Measurements from ENCODE around the gene LRRC32.

DNA sequence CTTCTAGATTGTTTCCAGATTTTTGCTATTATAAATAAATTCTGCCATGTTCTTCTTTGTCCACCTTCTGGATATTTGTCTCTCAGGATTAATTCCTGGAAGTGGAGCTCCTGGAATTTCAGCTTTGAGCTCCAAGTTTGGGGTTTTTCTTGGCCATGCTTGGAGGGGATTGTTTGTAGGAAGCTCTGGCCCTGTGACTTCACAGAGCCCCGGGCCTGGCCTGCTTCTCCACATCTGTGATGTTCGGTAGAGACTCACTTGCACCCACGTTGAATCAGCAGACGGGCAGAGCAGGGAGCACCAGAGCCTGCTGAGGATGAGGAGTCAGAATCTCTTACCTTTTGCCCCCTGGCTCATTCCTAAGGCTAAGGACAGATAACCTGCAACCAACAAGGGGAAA, 35.7 kb downstream of the LRRC32 start:
- TF ChIP-seq, protein P1, sequence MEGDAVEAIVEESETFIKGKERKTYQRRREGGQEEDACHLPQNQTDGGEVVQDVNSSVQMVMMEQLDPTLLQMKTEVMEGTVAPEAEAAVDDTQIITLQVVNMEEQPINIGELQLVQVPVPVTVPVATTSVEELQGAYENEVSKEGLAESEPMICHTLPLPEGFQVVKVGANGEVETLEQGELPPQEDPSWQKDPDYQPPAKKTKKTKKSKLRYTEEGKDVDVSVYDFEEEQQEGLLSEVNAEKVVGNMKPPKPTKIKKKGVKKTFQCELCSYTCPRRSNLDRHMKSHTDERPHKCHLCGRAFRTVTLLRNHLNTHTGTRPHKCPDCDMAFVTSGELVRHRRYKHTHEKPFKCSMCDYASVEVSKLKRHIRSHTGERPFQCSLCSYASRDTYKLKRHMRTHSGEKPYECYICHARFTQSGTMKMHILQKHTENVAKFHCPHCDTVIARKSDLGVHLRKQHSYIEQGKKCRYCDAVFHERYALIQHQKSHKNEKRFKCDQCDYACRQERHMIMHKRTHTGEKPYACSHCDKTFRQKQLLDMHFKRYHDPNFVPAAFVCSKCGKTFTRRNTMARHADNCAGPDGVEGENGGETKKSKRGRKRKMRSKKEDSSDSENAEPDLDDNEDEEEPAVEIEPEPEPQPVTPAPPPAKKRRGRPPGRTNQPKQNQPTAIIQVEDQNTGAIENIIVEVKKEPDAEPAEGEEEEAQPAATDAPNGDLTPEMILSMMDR (conservative IDR thresholded peaks at IDR 0.05; ENCODE audit: low read depth in 2 of 2): no peak
- no peak for TF ChIP-seq EZH2phosphoT487 (IDR thresholded peaks at IDR 0.05; ENCODE audit: unreplicated experiment)
- TF ChIP-seq NANOG (IDR thresholded peaks at IDR 0.05; ENCODE audit: borderline replicate concordance): no peak
- no peak for TF ChIP-seq JUNB (IDR thresholded peaks at IDR 0.05; ENCODE audit: unreplicated experiment)
- TF ChIP-seq POLR2AphosphoS5 (IDR thresholded peaks at IDR 0.05; ENCODE audit: low read depth): no peak
- TF ChIP-seq, protein P2, sequence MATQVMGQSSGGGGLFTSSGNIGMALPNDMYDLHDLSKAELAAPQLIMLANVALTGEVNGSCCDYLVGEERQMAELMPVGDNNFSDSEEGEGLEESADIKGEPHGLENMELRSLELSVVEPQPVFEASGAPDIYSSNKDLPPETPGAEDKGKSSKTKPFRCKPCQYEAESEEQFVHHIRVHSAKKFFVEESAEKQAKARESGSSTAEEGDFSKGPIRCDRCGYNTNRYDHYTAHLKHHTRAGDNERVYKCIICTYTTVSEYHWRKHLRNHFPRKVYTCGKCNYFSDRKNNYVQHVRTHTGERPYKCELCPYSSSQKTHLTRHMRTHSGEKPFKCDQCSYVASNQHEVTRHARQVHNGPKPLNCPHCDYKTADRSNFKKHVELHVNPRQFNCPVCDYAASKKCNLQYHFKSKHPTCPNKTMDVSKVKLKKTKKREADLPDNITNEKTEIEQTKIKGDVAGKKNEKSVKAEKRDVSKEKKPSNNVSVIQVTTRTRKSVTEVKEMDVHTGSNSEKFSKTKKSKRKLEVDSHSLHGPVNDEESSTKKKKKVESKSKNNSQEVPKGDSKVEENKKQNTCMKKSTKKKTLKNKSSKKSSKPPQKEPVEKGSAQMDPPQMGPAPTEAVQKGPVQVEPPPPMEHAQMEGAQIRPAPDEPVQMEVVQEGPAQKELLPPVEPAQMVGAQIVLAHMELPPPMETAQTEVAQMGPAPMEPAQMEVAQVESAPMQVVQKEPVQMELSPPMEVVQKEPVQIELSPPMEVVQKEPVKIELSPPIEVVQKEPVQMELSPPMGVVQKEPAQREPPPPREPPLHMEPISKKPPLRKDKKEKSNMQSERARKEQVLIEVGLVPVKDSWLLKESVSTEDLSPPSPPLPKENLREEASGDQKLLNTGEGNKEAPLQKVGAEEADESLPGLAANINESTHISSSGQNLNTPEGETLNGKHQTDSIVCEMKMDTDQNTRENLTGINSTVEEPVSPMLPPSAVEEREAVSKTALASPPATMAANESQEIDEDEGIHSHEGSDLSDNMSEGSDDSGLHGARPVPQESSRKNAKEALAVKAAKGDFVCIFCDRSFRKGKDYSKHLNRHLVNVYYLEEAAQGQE (IDR thresholded peaks at IDR 0.05; ENCODE audit: unreplicated experiment): no peak
- TF ChIP-seq EZH2 (IDR thresholded peaks at IDR 0.05; ENCODE audit: low read depth, unreplicated experiment): no peak
- TF ChIP-seq ZNF114 (CRISPR knock-in tag; IDR thresholded peaks at IDR 0.05): no peak
- TF ChIP-seq CREB1 (CRISPR knock-in tag; IDR thresholded peaks at IDR 0.05; ENCODE audit: low read depth): no peak
